Effector memory CD8-positive, alpha-beta T cell (primary cell): ENCODE measurements around the gene GPR156.

Experiments
- ATAC-seq: fragments of 150-1000 bp; cut with Tn5 transposase; replicated peaks from 2 replicates; pipeline ENCODE4 v1.10.0; 2021; ENCODE audit warnings: mild to moderate bottlenecking, moderate library complexity
- DNase-seq, 3 experiments: peaks; one replicate each; pipeline ENCODE4 v3.0.0; 2021
- H3K27ac Mint-ChIP-seq, 2 donors: one replicate each; pipeline ENCODE4 v1.8.0; 2022; ENCODE audit warnings: mild to moderate bottlenecking in 2 of 2, mixed read lengths in 2 of 2, moderate library complexity in 2 of 2
- H3K27me3 Mint-ChIP-seq, 2 donors: one replicate each; pipeline ENCODE4 v1.8.0; 2022; ENCODE audit warnings: mixed read lengths in 2 of 2
- H3K36me3 Mint-ChIP-seq: one replicate; pipeline ENCODE4 v1.8.0; 2022; ENCODE audit warnings: mild to moderate bottlenecking, moderate library complexity, mixed read lengths; ENCODE audit not compliant: insufficient read depth
- H3K4me1 Mint-ChIP-seq, 2 donors: one replicate each; pipeline ENCODE4 v1.8.0; 2022; ENCODE audit warnings: low read depth in 2 of 2, mixed read lengths in 2 of 2
- H3K4me3 Mint-ChIP-seq, 2 donors: one replicate each; pipeline ENCODE4 v1.8.0; 2022; ENCODE audit warnings: mild to moderate bottlenecking in 2 of 2, mixed read lengths in 2 of 2, moderate library complexity in 2 of 2
- H3K9me3 Mint-ChIP-seq, 2 donors: one replicate each; pipeline ENCODE4 v1.8.0; 2022; ENCODE audit warnings: mixed read lengths in 2 of 2

Gene GPR156

DNA sequence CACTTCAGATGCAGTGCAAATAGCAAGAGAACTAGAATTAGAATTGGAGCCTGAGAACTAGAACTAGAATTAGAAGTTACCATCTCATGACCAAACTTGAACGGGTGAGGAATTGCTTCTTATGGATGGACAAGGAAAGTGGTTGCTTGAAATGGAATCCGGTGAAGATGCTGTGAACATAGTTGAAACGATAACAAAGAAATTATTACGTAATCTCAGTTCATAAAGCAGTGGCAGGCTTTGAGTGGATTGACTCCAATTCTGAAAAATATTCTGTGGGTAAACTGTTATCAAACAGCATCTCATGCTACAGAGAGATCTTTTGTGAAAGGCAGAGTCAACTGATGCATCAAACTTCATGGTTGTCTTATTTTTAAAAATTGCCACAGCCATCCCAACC is 142.8 kb downstream of the GPR156 start:
- Mint-ChIP-seq H3K27me3 (no peaks in the 10 kb centered on the region), H3K36me3 (peaks cover 3% of the 10 kb centered on the region), H3K9me3 (no peaks in the 10 kb centered on the region), H3K4me1 (peaks cover 2 to 3% of the 10 kb centered on the region in 2 donors), H3K4me3 (no peak overlapping the region), H3K27ac (no peak overlapping the region)
- DNase-seq (no peak), ATAC-seq (no peak)

DNA sequence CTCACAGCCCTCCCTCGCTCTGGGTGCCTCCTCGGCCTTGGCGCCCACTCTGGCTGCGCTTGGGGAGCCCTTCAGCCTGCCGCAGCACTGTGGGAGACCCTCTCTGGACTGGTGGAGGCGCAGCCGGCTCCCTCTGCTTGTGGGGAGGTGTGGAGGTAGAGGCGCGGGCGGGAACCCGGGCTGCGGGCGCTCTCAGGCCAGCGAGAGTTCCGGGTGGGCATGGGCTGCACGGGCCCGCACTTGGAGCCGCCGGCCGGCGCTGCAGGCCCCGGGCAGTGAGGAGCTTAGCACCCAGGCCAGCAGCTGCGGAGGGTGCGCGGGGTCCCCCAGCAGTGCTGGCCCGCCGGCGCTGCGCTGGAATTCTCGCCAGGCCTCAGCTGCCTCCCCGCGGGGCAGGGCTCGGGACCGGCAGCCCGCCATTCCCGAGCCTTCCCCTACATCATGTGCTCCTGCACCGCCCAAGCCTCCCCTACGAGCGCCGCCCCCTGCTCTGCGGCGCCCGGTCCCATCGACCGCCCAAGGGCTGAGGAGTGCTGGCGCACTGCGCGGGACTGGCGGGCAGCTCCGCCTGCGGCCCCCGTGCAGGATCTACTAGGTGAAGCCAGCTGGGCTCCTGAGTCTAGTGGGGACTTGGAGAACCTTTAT is 144.8 kb downstream of the GPR156 start:
- Mint-ChIP-seq H3K36me3 (peaks cover 3% of the 10 kb centered on the region), H3K4me3 (no peak overlapping the region), H3K27me3 (no peaks in the 10 kb centered on the region), H3K4me1 (no peaks in the 10 kb centered on the region), H3K27ac (no peak overlapping the region), H3K9me3 (no peaks in the 10 kb centered on the region)
- DNase-seq = no peak
- ATAC-seq = no peak

DNA sequence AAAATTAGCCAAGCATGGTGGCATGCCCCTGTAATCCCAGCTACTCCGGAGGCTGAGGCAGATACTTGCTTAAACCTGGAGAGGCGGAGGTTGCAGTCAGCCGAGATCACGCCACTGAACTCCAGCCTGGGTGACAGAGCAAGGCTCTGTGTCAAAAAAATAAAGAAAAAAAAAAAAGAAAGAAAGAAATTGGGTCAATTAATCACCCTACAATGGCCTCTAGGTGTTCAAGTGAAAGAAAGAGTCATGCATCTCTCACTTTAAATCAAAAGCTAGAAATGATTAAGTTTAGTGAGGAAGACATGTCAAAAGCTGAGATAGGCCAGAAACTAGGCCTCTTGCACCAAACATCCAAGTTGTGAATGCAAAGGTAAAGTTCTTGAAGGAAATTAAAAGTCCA is 145.9 kb downstream of the GPR156 start:
- no peak overlapping the region for H3K4me3 Mint-ChIP-seq
- H3K27me3 Mint-ChIP-seq = no peaks in the 10 kb centered on the region
- H3K4me1 Mint-ChIP-seq = no peaks in the 10 kb centered on the region
- H3K36me3 Mint-ChIP-seq = peaks cover 3% of the 10 kb centered on the region
- no peak for ATAC-seq
- DNase-seq = no peak
- H3K27ac Mint-ChIP-seq = no peak overlapping the region
- H3K9me3 Mint-ChIP-seq = no peaks in the 10 kb centered on the region

DNA sequence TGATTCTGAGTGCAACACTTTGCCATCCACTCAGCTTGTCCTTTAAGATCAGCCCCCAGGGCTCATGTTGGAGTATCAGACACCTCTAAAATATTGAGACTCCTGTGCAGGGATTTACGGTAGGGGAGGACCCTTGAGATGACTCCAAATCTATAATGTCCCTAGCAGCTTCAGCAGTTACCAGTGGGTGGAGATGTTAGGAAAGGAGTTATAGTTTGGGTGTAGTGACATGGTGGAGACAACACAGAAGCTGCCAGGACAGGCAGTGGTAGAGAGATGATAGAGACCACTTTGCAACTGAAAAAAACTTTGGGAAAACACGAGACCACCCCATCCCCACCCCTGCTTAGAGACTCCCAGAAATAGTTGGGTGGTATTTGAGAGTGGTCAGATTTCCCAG is 147.5 kb downstream of the GPR156 start:
- DNase-seq (no peak), ATAC-seq (no peak)
- Mint-ChIP-seq H3K9me3 (no peaks in the 10 kb centered on the region), H3K27me3 (no peaks in the 10 kb centered on the region), H3K4me3 (no peak overlapping the region), H3K27ac (no peak overlapping the region), H3K4me1 (no peaks in the 10 kb centered on the region), H3K36me3 (peaks cover 3% of the 10 kb centered on the region)

DNA sequence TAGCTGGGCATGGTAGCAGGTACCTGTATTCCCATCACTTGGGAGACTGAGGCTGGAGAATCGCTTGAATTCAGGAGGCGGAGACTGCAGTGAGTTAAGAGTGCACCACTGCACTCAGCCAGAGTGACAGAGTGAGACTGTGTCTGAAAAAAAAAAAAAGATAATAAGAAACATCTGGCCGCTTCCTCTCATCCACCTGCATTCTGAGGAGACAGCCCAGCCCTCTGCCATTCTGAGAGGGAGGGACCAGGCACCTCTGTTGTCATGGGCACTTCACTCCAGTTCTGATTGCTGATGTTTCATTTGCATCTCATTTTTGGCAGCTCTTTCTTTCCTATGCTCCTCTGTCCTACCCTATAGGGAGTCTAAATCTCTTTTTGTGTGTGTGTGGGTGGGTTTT is 154.4 kb downstream of the GPR156 start:
- no peaks in the 10 kb centered on the region for H3K9me3 Mint-ChIP-seq
- no peak for DNase-seq
- peaks cover 0 to 10% of the 10 kb centered on the region in 2 donors for H3K27me3 Mint-ChIP-seq
- H3K4me3 Mint-ChIP-seq = no peak overlapping the region
- ATAC-seq = no peak
- H3K4me1 Mint-ChIP-seq = no peaks in the 10 kb centered on the region
- H3K27ac Mint-ChIP-seq = no peak overlapping the region
- H3K36me3 Mint-ChIP-seq = peaks cover 3% of the 10 kb centered on the region

DNA sequence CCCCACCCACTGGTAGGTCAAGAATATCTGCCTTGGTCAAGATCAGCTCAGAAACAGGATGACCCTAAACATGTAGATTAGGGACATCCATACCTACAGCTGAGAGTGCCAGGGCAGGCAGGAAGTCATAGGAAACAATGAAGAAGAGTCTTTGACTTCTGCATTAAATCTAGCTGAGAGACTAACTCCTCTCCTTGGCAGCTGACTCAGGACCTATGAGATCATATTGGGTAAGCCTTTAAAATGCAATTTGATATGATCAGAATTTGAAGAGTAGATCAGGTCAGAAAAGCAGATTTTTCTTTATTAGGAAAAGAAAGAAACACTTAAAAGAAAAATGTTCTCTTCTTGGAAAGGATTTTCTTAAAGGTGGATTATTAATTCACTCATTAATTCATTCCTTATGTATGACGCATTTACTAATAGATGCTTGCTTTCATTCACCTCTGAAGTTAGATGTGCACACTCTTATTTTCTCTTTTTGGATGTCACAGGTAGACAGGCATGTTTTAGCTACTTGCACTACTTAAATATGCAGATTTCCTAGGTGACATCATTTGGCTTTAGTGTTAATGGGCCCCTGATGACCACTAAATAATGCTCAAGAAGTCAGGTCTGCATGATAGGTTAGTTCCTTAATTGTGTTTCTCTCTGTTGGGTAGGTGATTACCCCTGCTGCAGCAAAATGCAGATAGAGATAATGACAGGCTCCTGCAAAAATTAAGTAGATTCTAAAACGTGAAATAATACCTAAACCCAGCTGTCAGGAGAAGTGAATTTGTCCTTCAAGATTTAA is 155.1 kb downstream of the GPR156 start:
- Mint-ChIP-seq H3K4me1 (no peaks in the 10 kb centered on the region), H3K27ac (no peak overlapping the region), H3K36me3 (peaks cover 3% of the 10 kb centered on the region), H3K4me3 (no peak overlapping the region), H3K9me3 (no peaks in the 10 kb centered on the region), H3K27me3 (peaks cover 0 to 10% of the 10 kb centered on the region in 2 donors)
- ATAC-seq = no peak
- no peak for DNase-seq

DNA sequence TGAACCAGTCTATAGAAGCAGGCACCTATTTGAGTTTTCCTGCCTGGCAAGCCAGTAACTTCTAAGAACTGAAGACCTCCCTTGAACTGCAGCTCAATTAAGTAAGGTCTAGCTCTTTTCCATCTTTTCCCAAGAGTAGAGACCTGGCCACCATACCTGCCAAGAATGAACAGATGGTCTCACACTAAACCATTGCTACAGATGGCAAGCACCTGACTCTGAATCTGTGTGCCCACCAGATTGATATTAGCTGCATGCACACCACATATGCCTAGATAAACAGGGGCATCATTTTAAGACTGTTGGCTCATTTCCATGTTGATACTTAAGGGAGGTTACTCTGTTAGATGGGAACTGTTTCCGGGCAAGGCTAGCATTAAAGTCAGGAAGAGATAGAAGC is 156.0 kb downstream of the GPR156 start:
- no peaks in the 10 kb centered on the region for H3K9me3 Mint-ChIP-seq
- H3K4me3 Mint-ChIP-seq = no peak overlapping the region
- no peaks in the 10 kb centered on the region for H3K4me1 Mint-ChIP-seq
- no peak for DNase-seq
- peaks cover 0 to 10% of the 10 kb centered on the region in 2 donors for H3K27me3 Mint-ChIP-seq
- no peak overlapping the region for H3K27ac Mint-ChIP-seq
- no peak for ATAC-seq
- peaks cover 3% of the 10 kb centered on the region for H3K36me3 Mint-ChIP-seq

DNA sequence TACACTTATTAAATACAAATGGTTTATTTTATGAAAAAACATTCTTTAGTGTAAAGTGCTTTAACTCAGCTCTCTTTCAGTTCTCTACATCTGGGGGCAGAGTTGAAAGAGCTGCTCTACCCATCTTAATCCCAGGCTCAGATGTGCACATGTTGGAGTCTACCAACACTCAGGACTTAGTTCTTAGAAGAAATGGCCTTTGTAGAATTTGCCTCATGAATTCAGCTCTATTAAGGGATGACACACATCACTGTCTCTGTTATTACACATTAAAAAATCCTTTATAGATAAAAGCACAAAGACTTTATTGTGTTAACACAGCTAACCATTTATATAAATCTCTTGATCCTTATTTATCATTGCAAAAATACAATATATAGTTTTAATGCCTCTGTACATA is 159.0 kb downstream of the GPR156 start:
- DNase-seq (no peak), ATAC-seq (no peak)
- no peak overlapping the region for H3K4me3 Mint-ChIP-seq
- no peaks in the 10 kb centered on the region for H3K9me3 Mint-ChIP-seq
- H3K4me1 Mint-ChIP-seq = no peaks in the 10 kb centered on the region
- H3K27ac Mint-ChIP-seq = no peak overlapping the region
- no peaks in the 10 kb centered on the region for H3K36me3 Mint-ChIP-seq
- peaks cover 0 to 7% of the 10 kb centered on the region in 2 donors for H3K27me3 Mint-ChIP-seq

DNA sequence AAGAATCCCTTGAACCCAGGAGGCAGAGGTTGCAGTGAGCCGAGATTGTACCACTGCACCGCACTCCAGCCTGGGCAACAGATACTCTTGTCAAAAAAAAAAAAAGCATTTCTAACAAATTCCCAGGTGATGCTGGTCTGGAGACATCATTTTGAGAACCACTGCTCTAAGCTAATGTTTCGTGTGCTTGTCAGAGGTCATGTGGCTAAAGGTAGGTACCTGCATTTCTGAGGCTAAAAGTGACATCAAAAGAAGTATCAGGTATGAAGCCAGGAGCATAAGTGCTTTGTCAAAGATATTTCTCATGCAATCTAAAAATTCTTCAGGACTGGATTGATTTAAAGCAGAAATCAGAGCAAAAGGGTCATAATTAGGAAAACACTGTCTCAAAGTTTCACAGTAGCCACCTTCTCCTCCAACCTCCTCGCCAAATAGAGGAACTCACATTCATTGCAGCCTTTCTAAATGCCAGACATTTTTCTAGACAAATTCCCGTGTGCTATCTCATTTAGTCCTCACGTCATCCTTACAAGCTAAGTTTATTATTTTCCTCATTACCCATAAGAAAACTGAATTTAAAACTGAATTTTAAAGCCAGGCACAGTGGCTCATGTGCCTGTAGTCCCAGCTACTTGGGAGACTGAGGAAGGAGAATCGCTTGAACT is 165.0 kb downstream of the GPR156 start:
- H3K27me3 Mint-ChIP-seq = peaks cover 0 to 9% of the 10 kb centered on the region in 2 donors
- H3K27ac Mint-ChIP-seq = no peak overlapping the region
- DNase-seq = no peak
- no peaks in the 10 kb centered on the region for H3K36me3 Mint-ChIP-seq
- no peak for ATAC-seq
- H3K9me3 Mint-ChIP-seq = peaks cover 0 to 5% of the 10 kb centered on the region in 2 donors
- no peak overlapping the region for H3K4me3 Mint-ChIP-seq
- H3K4me1 Mint-ChIP-seq = no peaks in the 10 kb centered on the region
